Esophagus muscularis mucosa (tissue), 4 donors: Measurements from ENCODE around the gene PIAS4. TPM values are rescaled to one million over a fixed set of nuclear protein-coding genes. Genes with fewer than 3 reads are reported as not detected.

ENCODE experiments used
- DNase-seq: peaks from one replicate; pipeline ENCODE4 v3.0.0-alpha.2; 2017; ENCODE audit errors: extremely low spot score
- H3K27ac ChIP-seq, 4 donors: fragments of 200-600 bp; sonication (generic); replicated peaks in 1 of 4; 1 replicate in 3 of 4; 2 replicates in 1 of 4; pipeline ENCODE4 v1.5.1; 2016 to 2019; ENCODE audit warnings: mild to moderate bottlenecking in 1 of 4
- H3K27me3 ChIP-seq, 4 donors: fragments of 200-600 bp; sonication (generic); one replicate each; pipeline versions ENCODE4 v1.5.1 to v1.6.0; 2016 to 2019
- H3K36me3 ChIP-seq, 4 donors: fragments of 200-600 bp; sonication (generic); one replicate each; pipeline ENCODE4 v1.5.1; 2016 to 2019
- H3K4me1 ChIP-seq, 4 donors: fragments of 200-600 bp; sonication (generic); one replicate each; pipeline ENCODE4 v1.5.1; 2016 to 2019
- H3K4me3 ChIP-seq, 4 donors: fragments of 200-600 bp; sonication (generic); 1 replicate in 2 of 4; 2 replicates in 2 of 4; pipeline ENCODE4 v1.5.1; 2016 to 2019; ENCODE audit warnings: mild to moderate bottlenecking in 4 of 4, moderate library complexity in 1 of 4
- H3K9me3 ChIP-seq, 4 donors: fragments of 200-600 bp; sonication (generic); 1 replicate in 3 of 4; 2 replicates in 1 of 4; pipeline ENCODE4 v1.5.1; 2016 to 2019
- CTCF ChIP-seq, 3 experiments: fragments of 200-600 bp in 2 of 3; fragments of 450-650 bp in 1 of 3; sonication (generic) in 2 of 3; IDR thresholded peaks; one replicate each; pipeline ENCODE4 v1.5.1; 2017 to 2019; ENCODE audit warnings: antibody characterized with exemption in 3 of 3, mild to moderate bottlenecking in 2 of 3, moderate library complexity in 1 of 3
- EP300 ChIP-seq: sonication (generic); formaldehyde crosslinking; IDR thresholded peaks from one replicate; pipeline ENCODE4 v1.6.1; 2017; ENCODE audit warnings: antibody characterized with exemption
- POLR2A ChIP-seq: fragments of 450-650 bp; IDR thresholded peaks from one replicate; pipeline ENCODE4 v1.6.1; 2017; ENCODE audit warnings: antibody characterized with exemption, moderate library complexity, mild to moderate bottlenecking, low read depth
- POLR2AphosphoS5 ChIP-seq, 2 donors: sonication (generic); formaldehyde crosslinking; IDR thresholded peaks; one replicate each; pipeline ENCODE4 v1.6.1; 2017; ENCODE audit warnings: antibody characterized with exemption in 2 of 2
- WGBS: methylation state at CpG from one replicate; pipeline ENCODE4 v1.1.5; 2018; 5-methylcytosine and 5-hydroxymethylcytosine counted together
- intact Hi-C: fragments of 100-400 bp; cut with DNase I; formaldehyde crosslinking; loops from one replicate; pipeline ENCODE4 v1.15.1; 2023
- total RNA-seq, 4 donors: library from RNA; depleted of rRNA; stranded (reverse); fragments of >200 nt; gene quantifications; one replicate each; pipeline versions ENCODE4 v1.1.0 to v1.2.1, GENCODE V29; 2016

PIAS4 gene
- total RNA-seq, 4 donors from 2014 or later: 16.6 to 34.1 (median 24.8) TPM

GRCh38 chr19:4038661-4039423 is 31.3 kb downstream of the PIAS4 start:
- Histone ChIP-seq H3K4me3 (no peak overlapping the region), H3K36me3 (peaks cover 25 to 71% (median 63%) of the 10 kb centered on the region in 4 donors), H3K27ac (peak overlapping the region in 2 of 4 donors; percentile 13 to 53), H3K27me3 (no peaks in the 10 kb centered on the region), H3K4me1 (peaks cover 0 to 17% (median 14%) of the 10 kb centered on the region in 4 donors), H3K9me3 (no peaks in the 10 kb centered on the region)
- no peak for DNase-seq
- 92% methylated on average over 37 of the region's 40 CpGs for WGBS
- intact Hi-C loops: no loop called here
- TF ChIP-seq EP300 (no peak), POLR2AphosphoS5 (IDR thresholded peaks at IDR 0.05) (no peak), CTCF (IDR thresholded peaks at IDR 0.05) (no peak), POLR2A (no peak)

- Histone ChIP-seq H3K9me3 (no peaks in the 10 kb centered on the region), H3K27ac (peak overlapping the region in 2 of 4 donors; percentile 18 to 60), H3K27me3 (no peaks in the 10 kb centered on the region), H3K4me3 (no peak overlapping the region), H3K4me1 (peaks cover 0 to 39% (median 33%) of the 10 kb centered on the region in 4 donors), H3K36me3 (peaks cover 20 to 59% (median 57%) of the 10 kb centered on the region in 4 donors)
- DNase-seq: no peak
- TF ChIP-seq CTCF (IDR thresholded peaks at IDR 0.05): no peak
- TF ChIP-seq POLR2A: no peak
- no peak for TF ChIP-seq POLR2AphosphoS5 (IDR thresholded peaks at IDR 0.05)
- intact Hi-C loops: no loop called here
- WGBS: 81% methylated on average over 4 of the region's 14 CpGs
Observed at GRCh38 chr19:4042064-4042730, 34.7 kb downstream of the PIAS4 start.

- no peak for DNase-seq
- 89% methylated on average over 7 of the region's 14 CpGs for WGBS
- TF ChIP-seq EP300: no peak
- H3K4me3 ChIP-seq: no peak overlapping the region
- H3K4me1 ChIP-seq: peaks cover 0 to 40% (median 33%) of the 10 kb centered on the region in 4 donors
- no peaks in the 10 kb centered on the region for H3K9me3 ChIP-seq
- H3K36me3 ChIP-seq: peaks cover 20 to 59% (median 57%) of the 10 kb centered on the region in 4 donors
- no peaks in the 10 kb centered on the region for H3K27me3 ChIP-seq
- peak overlapping the region in 2 of 4 donors; percentile 18 to 60 for H3K27ac ChIP-seq
- intact Hi-C loops: no loop called here
Observed at GRCh38 chr19:4042731-4043082, 35.2 kb downstream of the PIAS4 start.

GRCh38 chr19:4043401-4043800 is 35.9 kb downstream of the PIAS4 start:
- no peak for TF ChIP-seq CTCF (IDR thresholded peaks at IDR 0.05)
- H3K4me3 ChIP-seq: no peak overlapping the region
- H3K36me3 ChIP-seq: peaks cover 20 to 59% (median 56%) of the 10 kb centered on the region in 4 donors
- no peaks in the 10 kb centered on the region for H3K9me3 ChIP-seq
- H3K27ac ChIP-seq: peak overlapping the region in 2 of 4 donors; percentile 10 to 33
- no peak for DNase-seq
- H3K27me3 ChIP-seq: no peaks in the 10 kb centered on the region
- intact Hi-C loops: no loop called here
- H3K4me1 ChIP-seq: peaks cover 0 to 40% (median 34%) of the 10 kb centered on the region in 4 donors
- WGBS: 82% methylated on average over 10 of the region's 11 CpGs

GRCh38 chr19:4043966-4044715 is 36.6 kb downstream of the PIAS4 start:
- H3K4me1 ChIP-seq: peaks cover 6 to 43% (median 36%) of the 10 kb centered on the region in 4 donors
- TF ChIP-seq CTCF (IDR thresholded peaks at IDR 0.05) (no peak), EP300 (no peak), POLR2AphosphoS5 (IDR thresholded peaks at IDR 0.05) (no peak), POLR2A (no peak)
- no peaks in the 10 kb centered on the region for H3K9me3 ChIP-seq
- WGBS: 84% methylated on average over 31 of the region's 31 CpGs
- no peak for DNase-seq
- no peaks in the 10 kb centered on the region for H3K27me3 ChIP-seq
- intact Hi-C loops: no loop called here
- H3K27ac ChIP-seq: peak overlapping the region in 2 of 4 donors; percentile 23 to 33
- H3K4me3 ChIP-seq: no peak overlapping the region
- peaks cover 15 to 55% (median 55%) of the 10 kb centered on the region in 4 donors for H3K36me3 ChIP-seq
